ENCODE data around the gene HTATSF1.

GRCh38 chrX:136538811-136539210 is 41.4 kb downstream of the HTATSF1 start:
- TF ChIP-seq, protein P1, sequence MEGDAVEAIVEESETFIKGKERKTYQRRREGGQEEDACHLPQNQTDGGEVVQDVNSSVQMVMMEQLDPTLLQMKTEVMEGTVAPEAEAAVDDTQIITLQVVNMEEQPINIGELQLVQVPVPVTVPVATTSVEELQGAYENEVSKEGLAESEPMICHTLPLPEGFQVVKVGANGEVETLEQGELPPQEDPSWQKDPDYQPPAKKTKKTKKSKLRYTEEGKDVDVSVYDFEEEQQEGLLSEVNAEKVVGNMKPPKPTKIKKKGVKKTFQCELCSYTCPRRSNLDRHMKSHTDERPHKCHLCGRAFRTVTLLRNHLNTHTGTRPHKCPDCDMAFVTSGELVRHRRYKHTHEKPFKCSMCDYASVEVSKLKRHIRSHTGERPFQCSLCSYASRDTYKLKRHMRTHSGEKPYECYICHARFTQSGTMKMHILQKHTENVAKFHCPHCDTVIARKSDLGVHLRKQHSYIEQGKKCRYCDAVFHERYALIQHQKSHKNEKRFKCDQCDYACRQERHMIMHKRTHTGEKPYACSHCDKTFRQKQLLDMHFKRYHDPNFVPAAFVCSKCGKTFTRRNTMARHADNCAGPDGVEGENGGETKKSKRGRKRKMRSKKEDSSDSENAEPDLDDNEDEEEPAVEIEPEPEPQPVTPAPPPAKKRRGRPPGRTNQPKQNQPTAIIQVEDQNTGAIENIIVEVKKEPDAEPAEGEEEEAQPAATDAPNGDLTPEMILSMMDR (IDR thresholded peaks at IDR 0.05; ENCODE audit: insufficient read depth, low read depth, low read length), result no peak
- no peak for TF ChIP-seq EZH2 (IDR thresholded peaks at IDR 0.05; ENCODE audit: insufficient read depth, low read length)

All from astrocyte (in vitro differentiated cells and primary cell).